GM23248 (cell line): ENCODE measurements around the gene ADAMTSL3.
"Not testable (repeated sequence)": the region's sequence is repeated elsewhere in the genome, so short reads cannot be mapped to it uniquely, and the experiment has no call there.

Experiments used
- EZH2 ChIP-seq: fragments of 200-600 bp; sonication (generic); IDR thresholded peaks from 2 replicates; pipeline ENCODE4 v1.6.1; 2018; ENCODE audit warnings: antibody characterized with exemption, mild to moderate bottlenecking; ENCODE audit not compliant: insufficient read depth, poor library complexity, severe bottlenecking
- EZH2phosphoT487 ChIP-seq: fragments of 200-600 bp; sonication (generic); IDR thresholded peaks from 2 replicates; pipeline ENCODE4 v1.6.1; 2018; ENCODE audit warnings: antibody characterized with exemption, moderate library complexity, mild to moderate bottlenecking, low read depth; ENCODE audit not compliant: insufficient read depth

GRCh38 chr15:84078038-84078437 lies 424.1 kb downstream of the ADAMTSL3 start:
- TF ChIP-seq EZH2phosphoT487, EZH2: not testable (repeated sequence)
